Loucy (cell line): ENCODE results near the gene HTR7.

ENCODE experiments used
- EZH2phosphoT487 ChIP-seq: fragments of 200-600 bp; IDR thresholded peaks from 2 replicates; pipeline ENCODE4 v1.6.1; 2018; ENCODE audit warnings: antibody characterized with exemption, mild to moderate bottlenecking, moderate library complexity, borderline replicate concordance
- TF ChIP-seq, protein P1 (sequence below): fragments of 200-600 bp; sonication (generic); conservative IDR thresholded peaks from 2 replicates; pipeline ENCODE4 v1.5.1; 2014; ENCODE audit warnings: mild to moderate bottlenecking, antibody characterized with exemption, low read length

DNA sequence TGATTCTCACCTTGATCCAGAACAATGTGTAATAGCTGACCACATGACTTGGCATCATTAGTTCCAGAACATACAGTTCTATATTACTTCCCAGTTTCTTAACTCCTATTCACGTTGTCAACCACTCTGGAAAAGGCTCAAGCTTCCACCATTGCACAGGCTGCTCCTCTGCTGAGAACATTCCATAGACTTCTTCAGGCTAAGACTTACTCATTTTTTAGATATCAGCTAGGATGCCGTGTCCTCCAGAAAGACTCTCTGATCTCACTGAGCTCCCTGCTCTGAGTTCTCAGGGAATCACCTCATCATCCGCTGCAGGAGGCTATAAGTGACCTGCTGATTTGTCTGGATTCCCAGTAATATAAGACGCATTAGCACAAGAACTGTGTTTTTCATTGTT, 73.1 kb downstream of the HTR7 start:
- TF ChIP-seq, protein P1, sequence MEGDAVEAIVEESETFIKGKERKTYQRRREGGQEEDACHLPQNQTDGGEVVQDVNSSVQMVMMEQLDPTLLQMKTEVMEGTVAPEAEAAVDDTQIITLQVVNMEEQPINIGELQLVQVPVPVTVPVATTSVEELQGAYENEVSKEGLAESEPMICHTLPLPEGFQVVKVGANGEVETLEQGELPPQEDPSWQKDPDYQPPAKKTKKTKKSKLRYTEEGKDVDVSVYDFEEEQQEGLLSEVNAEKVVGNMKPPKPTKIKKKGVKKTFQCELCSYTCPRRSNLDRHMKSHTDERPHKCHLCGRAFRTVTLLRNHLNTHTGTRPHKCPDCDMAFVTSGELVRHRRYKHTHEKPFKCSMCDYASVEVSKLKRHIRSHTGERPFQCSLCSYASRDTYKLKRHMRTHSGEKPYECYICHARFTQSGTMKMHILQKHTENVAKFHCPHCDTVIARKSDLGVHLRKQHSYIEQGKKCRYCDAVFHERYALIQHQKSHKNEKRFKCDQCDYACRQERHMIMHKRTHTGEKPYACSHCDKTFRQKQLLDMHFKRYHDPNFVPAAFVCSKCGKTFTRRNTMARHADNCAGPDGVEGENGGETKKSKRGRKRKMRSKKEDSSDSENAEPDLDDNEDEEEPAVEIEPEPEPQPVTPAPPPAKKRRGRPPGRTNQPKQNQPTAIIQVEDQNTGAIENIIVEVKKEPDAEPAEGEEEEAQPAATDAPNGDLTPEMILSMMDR: no peak
- no peak for TF ChIP-seq EZH2phosphoT487
